Measurements from ENCODE around the gene OR2A14.

Gene OR2A14

GRCh38 chr7:144122876-144123275 is at the start of gene OR2A14:
TSS of gene OR2A14 (plus strand) at chr7:144123176. CDS start at chr7:144129113, 5,937 bp downstream.
- TF ChIP-seq GATA3 (IDR thresholded peaks at IDR 0.05; ENCODE audit: low read depth, low read length) (no peak), GATA2 (IDR thresholded peaks at IDR 0.05; ENCODE audit: low read depth, low read length) (no peak)

- TF ChIP-seq GATA2 (IDR thresholded peaks at IDR 0.05; ENCODE audit: low read depth, low read length), result no peak
- TF ChIP-seq GATA3 (IDR thresholded peaks at IDR 0.05; ENCODE audit: low read depth, low read length), result no peak
These were observed 48.6 kb upstream of the OR2A14 start for GRCh38 chr7:144074374-144074773.

DNA sequence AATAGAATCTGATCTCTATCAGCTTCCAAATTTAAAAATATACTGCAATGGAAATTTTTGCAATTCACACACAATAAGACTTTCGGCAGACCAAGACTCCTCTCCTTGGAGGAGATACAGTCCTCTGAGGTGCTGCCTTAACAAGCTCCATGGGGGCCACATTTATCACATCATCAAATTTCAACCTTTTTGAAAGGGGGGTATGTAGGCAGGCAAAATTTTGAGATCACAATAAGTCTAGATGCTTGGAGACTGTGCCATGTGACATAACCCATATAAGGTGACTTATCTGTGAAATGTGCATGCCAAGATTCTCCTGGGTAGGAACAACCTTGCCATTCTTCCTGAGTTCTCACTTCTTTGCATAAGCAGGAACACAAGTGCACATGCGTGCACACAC is 37.0 kb upstream of the OR2A14 start, which contains the start of gene OR2A12:
TSS of gene OR2A12 (plus strand) at position 301 of the 400 bp plus-strand sequence. CDS start 8,830 bp downstream, outside the sequence.
- TF ChIP-seq GATA2 (IDR thresholded peaks at IDR 0.05; ENCODE audit: low read depth, low read length) (no peak), GATA3 (IDR thresholded peaks at IDR 0.05; ENCODE audit: low read depth, low read length) (no peak)

DNA sequence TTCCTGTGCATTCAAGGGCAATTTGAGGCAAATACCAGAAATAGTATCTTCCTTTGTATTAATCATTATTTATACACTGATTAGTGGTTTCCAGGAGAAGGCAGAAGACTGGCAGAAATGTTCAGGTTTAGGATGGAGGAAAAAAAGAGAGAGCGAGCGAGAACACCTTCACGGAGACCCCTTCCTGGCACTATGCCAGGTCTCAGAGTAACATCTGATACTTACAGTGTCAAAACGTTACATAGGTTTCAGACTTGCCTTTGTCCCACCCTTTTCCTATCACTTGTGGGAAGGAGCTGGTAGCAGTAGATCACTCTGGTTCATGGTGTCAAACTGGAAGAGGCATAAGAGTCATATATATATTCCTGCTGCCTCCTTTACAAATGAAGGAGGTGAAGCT is 36.2 kb upstream of the OR2A14 start:
- TF ChIP-seq GATA2 (IDR thresholded peaks at IDR 0.05; ENCODE audit: low read depth, low read length) (no peak), GATA3 (IDR thresholded peaks at IDR 0.05; ENCODE audit: low read depth, low read length) (no peak)

GRCh38 chr7:144087230-144087629 is 35.7 kb upstream of the OR2A14 start:
- TF ChIP-seq GATA2 (IDR thresholded peaks at IDR 0.05; ENCODE audit: low read depth, low read length) (no peak), GATA3 (IDR thresholded peaks at IDR 0.05; ENCODE audit: low read depth, low read length) (no peak)

DNA sequence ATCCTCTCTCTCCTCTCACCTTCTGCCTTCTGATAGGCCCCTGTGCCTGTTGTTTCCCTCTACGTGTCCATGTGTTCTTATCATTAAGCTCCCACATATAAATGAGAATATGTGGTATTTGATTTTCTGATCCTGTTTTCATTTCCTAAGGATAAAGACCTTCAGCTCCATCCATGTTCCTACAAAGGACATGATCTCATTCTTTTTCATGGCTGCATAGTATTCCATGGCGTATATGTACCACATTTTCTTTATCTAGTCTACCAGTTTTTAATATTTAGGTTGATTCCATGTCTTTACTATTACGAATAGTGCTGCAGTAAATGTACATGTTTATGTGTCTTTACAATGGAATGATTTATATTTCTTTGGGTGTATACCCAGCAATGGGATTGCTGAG is 32.3 kb upstream of the OR2A14 start:
- TF ChIP-seq GATA3 (IDR thresholded peaks at IDR 0.05; ENCODE audit: low read depth, low read length) (no peak), GATA2 (IDR thresholded peaks at IDR 0.05; ENCODE audit: low read depth, low read length) (no peak)

DNA sequence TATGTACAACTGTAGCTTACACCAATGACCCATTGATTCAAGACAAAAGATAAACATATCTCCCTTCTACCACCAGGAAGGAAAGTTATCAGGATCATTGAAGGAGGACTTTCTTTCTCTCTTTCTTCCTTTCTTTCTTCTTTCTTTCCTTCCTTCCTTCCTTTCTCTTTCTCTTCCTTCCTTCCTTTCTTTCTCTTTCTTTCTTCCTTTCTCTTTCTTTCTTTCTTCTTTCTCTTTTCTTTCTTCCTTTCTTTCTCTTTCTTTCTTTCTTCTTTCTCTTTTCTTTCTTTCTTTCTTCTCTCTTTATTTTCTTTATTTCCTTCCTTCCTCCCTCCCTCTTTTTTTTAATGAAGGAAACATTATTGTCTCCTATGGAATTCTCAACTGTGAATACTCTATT is 24.2 kb upstream of the OR2A14 start:
- no peak for TF ChIP-seq GATA2 (IDR thresholded peaks at IDR 0.05; ENCODE audit: low read depth, low read length)
- TF ChIP-seq GATA3 (IDR thresholded peaks at IDR 0.05; ENCODE audit: low read depth, low read length), result no peak

- TF ChIP-seq GATA3 (IDR thresholded peaks at IDR 0.05; ENCODE audit: low read depth, low read length) (no peak), GATA2 (IDR thresholded peaks at IDR 0.05; ENCODE audit: low read depth, low read length) (no peak)
These were observed 22.4 kb upstream of the OR2A14 start for GRCh38 chr7:144100607-144101006.

DNA sequence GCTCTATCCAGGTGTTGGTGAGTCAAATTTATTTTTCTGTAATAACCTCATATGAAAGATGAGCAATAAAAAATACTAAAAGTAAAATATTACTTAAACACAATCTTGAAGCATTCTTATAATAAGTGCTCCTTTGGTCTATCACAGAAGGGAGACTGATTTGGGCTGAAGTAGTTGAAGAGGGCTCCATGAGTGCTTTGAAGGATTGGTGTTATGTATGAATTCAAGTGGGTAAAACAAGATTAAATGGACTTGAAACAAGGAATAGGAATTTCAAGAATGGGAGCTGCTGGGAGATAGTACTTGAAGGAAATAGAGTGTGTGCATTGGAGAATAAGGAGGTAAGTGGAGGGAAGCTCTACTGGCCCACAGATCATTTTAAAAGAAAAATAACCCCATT is 20.9 kb upstream of the OR2A14 start:
- TF ChIP-seq GATA3 (IDR thresholded peaks at IDR 0.05; ENCODE audit: low read depth, low read length), result no peak
- TF ChIP-seq GATA2 (IDR thresholded peaks at IDR 0.05; ENCODE audit: low read depth, low read length), result no peak

- TF ChIP-seq GATA2 (IDR thresholded peaks at IDR 0.05; ENCODE audit: low read depth, low read length), result no peak
- no peak for TF ChIP-seq GATA3 (IDR thresholded peaks at IDR 0.05; ENCODE audit: low read depth, low read length)
These were observed 17.8 kb upstream of the OR2A14 start for GRCh38 chr7:144105211-144105610.

- TF ChIP-seq GATA2 (IDR thresholded peaks at IDR 0.05; ENCODE audit: low read depth, low read length) (no peak), GATA3 (IDR thresholded peaks at IDR 0.05; ENCODE audit: low read depth, low read length) (no peak)
These were observed 13.7 kb upstream of the OR2A14 start, which contains the start of gene OR2A2 for GRCh38 chr7:144109283-144109682. TSS of gene OR2A2 (plus strand) at chr7:144109583. CDS start at chr7:144109583, 0 bp downstream.

DNA sequence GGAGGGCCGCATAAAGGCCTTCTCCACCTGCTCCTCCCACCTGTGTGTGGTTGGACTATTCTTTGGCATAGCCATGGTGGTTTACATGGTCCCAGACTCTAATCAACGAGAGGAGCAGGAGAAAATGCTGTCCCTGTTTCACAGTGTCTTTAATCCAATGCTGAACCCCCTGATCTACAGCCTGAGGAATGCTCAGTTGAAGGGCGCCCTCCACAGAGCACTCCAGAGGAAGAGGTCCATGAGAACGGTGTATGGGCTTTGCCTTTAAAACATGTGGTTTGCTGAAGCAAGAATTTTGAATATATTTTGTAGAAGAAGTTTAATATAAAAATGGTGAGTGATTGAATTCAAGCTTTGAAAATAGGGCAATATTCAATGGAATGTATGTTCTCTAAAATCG is 12.7 kb upstream of the OR2A14 start:
- TF ChIP-seq GATA2 (IDR thresholded peaks at IDR 0.05; ENCODE audit: low read depth, low read length), result no peak
- TF ChIP-seq GATA3 (IDR thresholded peaks at IDR 0.05; ENCODE audit: low read depth, low read length), result no peak

DNA sequence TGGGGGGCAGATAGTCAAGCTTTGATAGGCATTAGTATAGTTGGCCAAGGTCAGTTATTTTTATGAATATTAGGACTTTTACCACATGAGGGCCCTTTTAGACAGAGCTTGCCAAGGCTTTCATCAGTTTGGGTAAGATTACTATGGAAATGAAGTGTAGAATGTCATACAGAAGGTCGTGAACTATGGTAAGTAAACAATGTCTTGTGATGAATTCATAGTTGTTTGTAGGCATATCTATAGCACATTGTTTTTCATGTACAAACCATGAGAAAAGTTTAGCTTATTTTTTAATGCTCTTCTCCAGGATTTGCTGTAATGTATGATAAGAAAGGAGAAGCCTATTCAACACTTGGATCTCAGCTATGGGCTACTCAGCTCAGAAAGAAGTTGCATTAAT is 9.3 kb upstream of the OR2A14 start:
- no peak for TF ChIP-seq GATA2 (IDR thresholded peaks at IDR 0.05; ENCODE audit: low read depth, low read length)
- no peak for TF ChIP-seq GATA3 (IDR thresholded peaks at IDR 0.05; ENCODE audit: low read depth, low read length)

DNA sequence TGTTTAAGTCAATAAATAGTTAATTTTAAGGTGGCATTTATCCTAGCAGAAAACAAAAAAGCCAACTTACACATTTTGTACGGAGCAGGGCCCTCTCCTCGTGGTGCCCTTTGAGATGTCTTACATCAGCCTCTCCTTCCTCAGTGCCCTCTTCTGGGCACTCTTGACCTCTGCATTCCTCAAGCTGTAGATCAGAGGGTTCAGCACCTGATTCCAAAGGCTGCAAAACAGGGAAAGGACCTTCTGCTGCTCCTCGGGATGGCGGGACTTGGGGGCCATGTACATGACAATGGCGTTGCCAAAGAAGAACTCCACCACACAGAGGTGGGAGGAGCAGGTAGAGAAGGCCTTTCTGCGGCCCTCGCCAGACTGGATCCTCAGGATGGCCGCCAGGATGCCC is 4.6 kb upstream of the OR2A14 start:
- TF ChIP-seq GATA3 (IDR thresholded peaks at IDR 0.05; ENCODE audit: low read depth, low read length), result no peak
- TF ChIP-seq GATA2 (IDR thresholded peaks at IDR 0.05; ENCODE audit: low read depth, low read length), result no peak

DNA sequence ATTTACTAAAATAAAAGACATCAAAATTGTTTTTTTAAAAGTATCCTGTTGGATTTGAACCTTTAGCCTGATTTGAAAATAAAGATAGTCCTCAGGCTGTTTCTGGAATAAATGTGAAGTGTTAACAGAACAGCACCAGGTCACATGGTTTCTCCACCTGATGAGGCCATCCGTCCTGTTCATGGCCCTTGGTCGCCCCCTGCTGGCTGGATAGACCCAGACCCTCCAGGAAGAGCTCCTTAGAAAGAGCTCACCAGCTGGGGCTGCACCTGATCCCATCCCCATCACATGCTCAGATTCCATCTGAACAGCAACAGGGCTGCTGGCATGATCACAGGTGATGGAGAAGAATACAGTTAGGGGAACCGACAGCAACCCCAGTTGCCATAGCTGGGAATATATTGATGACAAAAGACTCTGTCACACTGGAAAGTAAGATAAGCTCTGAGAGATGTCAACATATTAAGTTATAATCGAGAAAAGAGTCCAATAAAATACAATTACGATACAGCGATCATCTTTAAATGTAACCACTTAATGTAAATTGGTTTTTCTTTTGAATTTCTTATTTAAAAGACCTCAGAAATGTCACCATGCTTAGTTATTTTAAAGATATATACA is 4.8 kb downstream of the OR2A14 start:
- TF ChIP-seq GATA3 (IDR thresholded peaks at IDR 0.05; ENCODE audit: low read depth, low read length) (no peak), GATA2 (IDR thresholded peaks at IDR 0.05; ENCODE audit: low read depth, low read length) (no peak)

GRCh38 chr7:144130730-144131129 is 7.8 kb downstream of the OR2A14 start:
- TF ChIP-seq GATA2 (IDR thresholded peaks at IDR 0.05; ENCODE audit: low read depth, low read length) (no peak), GATA3 (IDR thresholded peaks at IDR 0.05; ENCODE audit: low read depth, low read length) (no peak)

Measured in SH-SY5Y (cell line).